Endothelial cell (in vitro differentiated cells): ENCODE measurements around the gene NPB. TPM values are rescaled to one million over a fixed set of nuclear protein-coding genes. Genes with fewer than 3 reads are reported as not detected.
A peak's percentile ranks its signal among the peaks of the same experiment; 100 is the strongest.

Experiments
- DNase-seq: peaks from one replicate; pipeline ENCODE4 v3.0.0; 2021; ENCODE audit warnings: low spot score
- H3K27ac Mint-ChIP-seq: one replicate; pipeline ENCODE4 v1.8.0; 2021; ENCODE audit warnings: mixed read lengths, inconsistent platforms; ENCODE audit not compliant: unreplicated experiment
- H3K27me3 Mint-ChIP-seq: one replicate; pipeline ENCODE4 v1.8.0; 2021; ENCODE audit warnings: mild to moderate bottlenecking, moderate library complexity, mixed read lengths, inconsistent platforms; ENCODE audit not compliant: unreplicated experiment
- H3K36me3 Mint-ChIP-seq: one replicate; pipeline ENCODE4 v1.8.0; 2021; ENCODE audit warnings: mild to moderate bottlenecking, low read depth, mixed read lengths, inconsistent platforms; ENCODE audit not compliant: unreplicated experiment
- H3K4me1 Mint-ChIP-seq: one replicate; pipeline ENCODE4 v1.8.0; 2021; ENCODE audit warnings: mild to moderate bottlenecking, mixed read lengths, inconsistent platforms; ENCODE audit not compliant: unreplicated experiment
- H3K4me3 Mint-ChIP-seq: one replicate; pipeline ENCODE4 v1.8.0; 2021; ENCODE audit warnings: mild to moderate bottlenecking, mixed read lengths, inconsistent platforms; ENCODE audit not compliant: unreplicated experiment
- H3K9me3 Mint-ChIP-seq: one replicate; pipeline ENCODE4 v1.8.0; 2021; ENCODE audit warnings: mixed read lengths, inconsistent platforms; ENCODE audit not compliant: unreplicated experiment
- total RNA-seq: library from RNA; stranded (reverse); fragmentation: NEBNext Ultra II Directional; extraction: Animal tissue kit (Norgen Biotek cat#: 25700); gene quantifications from one replicate; pipeline ENCODE4 v1.2.1, GENCODE V29; 2021; ENCODE audit not compliant: unreplicated experiment
- TF ChIP-seq, protein P1 (sequence below): fragments of 200-600 bp; sonication (generic); IDR thresholded peaks from one replicate; pipeline ENCODE4 v1.5.0; 2021; ENCODE audit warnings: antibody characterized with exemption; ENCODE audit not compliant: unreplicated experiment

The NPB gene
- total RNA-seq, 1 donor from 2014 or later: 0.56 TPM

DNA sequence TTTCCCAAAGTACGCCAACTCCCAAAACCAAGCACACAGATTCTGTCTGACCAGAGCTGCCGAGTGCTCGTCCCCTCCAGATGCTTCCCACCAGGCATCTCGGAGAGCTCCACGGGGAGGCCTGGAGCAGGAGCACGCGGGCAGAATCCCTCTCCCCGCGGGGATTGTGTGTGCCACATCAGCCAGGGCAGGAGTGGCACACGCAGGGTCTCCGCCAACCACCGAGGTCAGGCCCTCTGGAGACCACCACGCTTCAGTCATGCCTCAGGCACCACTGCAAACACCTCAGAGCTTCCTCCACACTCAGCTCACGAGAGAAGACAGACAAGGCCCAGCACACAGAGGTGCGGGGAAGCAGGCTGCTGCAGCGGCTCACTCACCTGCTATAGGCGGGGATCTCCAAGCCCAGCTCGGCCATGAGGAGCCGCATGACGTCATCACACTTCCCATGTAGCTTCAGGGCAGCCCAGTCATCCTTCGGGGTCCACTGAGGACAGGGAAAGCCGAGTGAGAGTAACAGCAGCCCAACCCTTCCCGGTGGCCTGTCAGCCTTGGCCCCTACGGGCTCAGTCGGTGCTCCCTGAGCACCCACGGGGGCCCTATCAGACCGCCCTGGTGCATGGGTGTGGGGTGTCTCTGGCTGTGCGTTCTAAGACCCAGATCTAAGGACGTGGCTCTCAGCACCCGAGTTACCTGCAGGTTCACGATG is 11.5 kb downstream of the NPB start:
- Mint-ChIP-seq H3K27me3 (peaks cover 25% of the 10 kb centered on the region), H3K36me3 (peaks cover 22% of the 10 kb centered on the region), H3K27ac (peak overlapping the region; percentile 68), H3K4me1 (peaks cover 4% of the 10 kb centered on the region), H3K4me3 (peak overlapping the region; percentile 84), H3K9me3 (no peaks in the 10 kb centered on the region)
- TF ChIP-seq, protein P1, sequence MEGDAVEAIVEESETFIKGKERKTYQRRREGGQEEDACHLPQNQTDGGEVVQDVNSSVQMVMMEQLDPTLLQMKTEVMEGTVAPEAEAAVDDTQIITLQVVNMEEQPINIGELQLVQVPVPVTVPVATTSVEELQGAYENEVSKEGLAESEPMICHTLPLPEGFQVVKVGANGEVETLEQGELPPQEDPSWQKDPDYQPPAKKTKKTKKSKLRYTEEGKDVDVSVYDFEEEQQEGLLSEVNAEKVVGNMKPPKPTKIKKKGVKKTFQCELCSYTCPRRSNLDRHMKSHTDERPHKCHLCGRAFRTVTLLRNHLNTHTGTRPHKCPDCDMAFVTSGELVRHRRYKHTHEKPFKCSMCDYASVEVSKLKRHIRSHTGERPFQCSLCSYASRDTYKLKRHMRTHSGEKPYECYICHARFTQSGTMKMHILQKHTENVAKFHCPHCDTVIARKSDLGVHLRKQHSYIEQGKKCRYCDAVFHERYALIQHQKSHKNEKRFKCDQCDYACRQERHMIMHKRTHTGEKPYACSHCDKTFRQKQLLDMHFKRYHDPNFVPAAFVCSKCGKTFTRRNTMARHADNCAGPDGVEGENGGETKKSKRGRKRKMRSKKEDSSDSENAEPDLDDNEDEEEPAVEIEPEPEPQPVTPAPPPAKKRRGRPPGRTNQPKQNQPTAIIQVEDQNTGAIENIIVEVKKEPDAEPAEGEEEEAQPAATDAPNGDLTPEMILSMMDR: no peak
- no peak for DNase-seq

GRCh38 chr17:81914103-81914850 is 12.2 kb downstream of the NPB start:
- Mint-ChIP-seq H3K27me3 (peaks cover 25% of the 10 kb centered on the region), H3K9me3 (no peaks in the 10 kb centered on the region), H3K36me3 (peaks cover 27% of the 10 kb centered on the region), H3K4me3 (no peak overlapping the region), H3K27ac (no peak overlapping the region), H3K4me1 (peaks cover 4% of the 10 kb centered on the region)
- TF ChIP-seq, protein P1: no peak
- DNase-seq: no peak

DNA sequence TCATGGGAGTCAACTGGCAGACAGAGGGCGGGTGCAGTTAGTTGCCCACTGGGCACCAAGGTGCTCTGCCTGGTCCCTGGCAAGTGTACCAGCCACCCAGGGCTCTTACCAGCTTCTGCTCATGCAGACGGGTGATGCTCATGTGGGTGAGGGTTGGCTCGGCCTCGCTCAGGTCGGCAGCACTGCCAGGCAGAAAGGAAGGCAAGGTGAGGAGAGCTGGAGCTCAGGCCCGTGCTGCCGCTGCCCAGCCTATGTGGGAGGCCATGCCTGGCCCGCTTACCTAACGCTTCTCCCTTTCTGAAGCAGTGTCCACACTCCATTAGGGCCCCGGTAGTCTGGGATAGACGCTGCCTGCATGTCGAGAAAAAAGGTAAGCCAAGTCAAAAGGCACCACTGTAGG is 13.3 kb downstream of the NPB start:
- H3K27ac Mint-ChIP-seq: no peak overlapping the region
- TF ChIP-seq, protein P1: no peak
- H3K36me3 Mint-ChIP-seq: peaks cover 30% of the 10 kb centered on the region
- peaks cover 25% of the 10 kb centered on the region for H3K27me3 Mint-ChIP-seq
- peaks cover 4% of the 10 kb centered on the region for H3K4me1 Mint-ChIP-seq
- no peak overlapping the region for H3K4me3 Mint-ChIP-seq
- no peak for DNase-seq
- no peaks in the 10 kb centered on the region for H3K9me3 Mint-ChIP-seq

- TF ChIP-seq, protein P1: no peak
- H3K9me3 Mint-ChIP-seq: no peaks in the 10 kb centered on the region
- peaks cover 23% of the 10 kb centered on the region for H3K27me3 Mint-ChIP-seq
- no peak for DNase-seq
- no peak overlapping the region for H3K27ac Mint-ChIP-seq
- peaks cover 4% of the 10 kb centered on the region for H3K4me1 Mint-ChIP-seq
- H3K4me3 Mint-ChIP-seq: peak overlapping the region; percentile 76
- H3K36me3 Mint-ChIP-seq: peaks cover 30% of the 10 kb centered on the region
Measured at GRCh38 chr17:81916234-81917001, 14.4 kb downstream of the NPB start.
